Caco-2 (cell line): ENCODE measurements around the gene TOP2B. TPM values are rescaled to one million over a fixed set of nuclear protein-coding genes. Genes with fewer than 3 reads are reported as not detected.

ENCODE experiments used
- BruUV-seq: library from RNA; stranded (reverse); fragments of 400-500 nt; replicated peaks from 2 replicates; lab custom pipeline; 2021; lab: Mats Ljungman, UMichigan
- CTCF ChIA-PET: fragments of 300-600 bp; sonication (Branson Sonifier 250); formaldehyde crosslinking; loops from one replicate; lab custom pipeline; 2022; ENCODE audit warnings: antibody characterized with exemption; lab: Charles Lee
- POLR2A ChIA-PET: fragments of 300-600 bp; sonication (Branson Sonifier 250); formaldehyde crosslinking; loops from one replicate; lab custom pipeline; 2022; ENCODE audit warnings: antibody characterized with exemption; lab: Charles Lee
- DNase-seq, 2 experiments: peaks; one replicate each; pipeline versions ENCODE4 v3.0.0 to v3.0.0-alpha.2; 2020 to 2022
- H3K27me3 ChIP-seq: replicated peaks from 2 replicates; pipeline ENCODE4 v1.6.0; 2011; ENCODE audit warnings: low read length; ENCODE audit not compliant: control insufficient read depth, insufficient read depth
- H3K36me3 ChIP-seq: 2 replicates; pipeline ENCODE4 v1.5.1; 2011; ENCODE audit warnings: low read length; ENCODE audit not compliant: control insufficient read depth, insufficient read depth
- H3K4me1 ChIP-seq: fragments of 250-450 bp; sonication (Bioruptor Pico); 2 replicates; pipeline ENCODE4 v1.5.1; 2020; ENCODE audit warnings: mild to moderate bottlenecking
- H3K4me3 ChIP-seq: 2 replicates; pipeline ENCODE4 v1.5.1; 2011; ENCODE audit warnings: low read depth, mild to moderate bottlenecking, control low read depth, low read length
- H3K9me3 ChIP-seq: fragments of 250-450 bp; sonication (Bioruptor Pico); 2 replicates; pipeline ENCODE4 v1.5.1; 2020; ENCODE audit warnings: mild to moderate bottlenecking, moderate library complexity
- H3K27ac Mint-ChIP-seq: one replicate; pipeline ENCODE4 v1.8.0; 2022; ENCODE audit warnings: mixed read lengths; ENCODE audit not compliant: unreplicated experiment
- H3K27me3 Mint-ChIP-seq: one replicate; pipeline ENCODE4 v1.8.0; 2022; ENCODE audit warnings: mixed read lengths; ENCODE audit not compliant: insufficient read depth, unreplicated experiment
- H3K36me3 Mint-ChIP-seq: one replicate; pipeline ENCODE4 v1.8.0; 2022; ENCODE audit warnings: mild to moderate bottlenecking, mixed read lengths; ENCODE audit not compliant: insufficient read depth, unreplicated experiment
- H3K4me1 Mint-ChIP-seq: one replicate; pipeline ENCODE4 v1.8.0; 2022; ENCODE audit warnings: low read depth, mixed read lengths; ENCODE audit not compliant: unreplicated experiment
- H3K4me3 Mint-ChIP-seq: one replicate; pipeline ENCODE4 v1.8.0; 2022; ENCODE audit warnings: mild to moderate bottlenecking, moderate library complexity, mixed read lengths; ENCODE audit not compliant: unreplicated experiment
- H3K9me3 Mint-ChIP-seq: one replicate; pipeline ENCODE4 v1.8.0; 2022; ENCODE audit warnings: mixed read lengths; ENCODE audit not compliant: unreplicated experiment
- CTCF ChIP-seq, 2 experiments: fragments of 200-600 bp in 1 of 2; IDR thresholded peaks; 1 replicate in 1 of 2; 2 replicates in 1 of 2; pipeline versions ENCODE4 v1.5.1 to v1.8.0; 2011 to 2022; ENCODE audit warnings: antibody characterized with exemption in 1 of 2, control low read depth in 1 of 2, inconsistent platforms in 1 of 2, low read depth in 1 of 2, low read length in 1 of 2, mild to moderate bottlenecking in 1 of 2, moderate library complexity in 1 of 2; ENCODE audit not compliant: insufficient read depth in 1 of 2, severe bottlenecking in 1 of 2, unreplicated experiment in 1 of 2
- intact Hi-C: fragments of 100-400 bp; cut with micrococcal nuclease; formaldehyde crosslinking; loops from one replicate; pipeline ENCODE4 v1.10.0; 2022; ENCODE audit not compliant: unreplicated experiment
- total RNA-seq: library from RNA; stranded (reverse); gene quantifications from 2 replicates; pipeline ENCODE4 v1.2.3, GENCODE V29; 2022

The TOP2B gene
- total RNA-seq, 1 experiment from 2014 or later = 83.1 TPM

GRCh38 chr3:25652921-25653320 lies 11.8 kb downstream of the TOP2B start:
- Histone ChIP-seq H3K27me3 (no peaks in the 10 kb centered on the region), H3K9me3 (no peaks in the 10 kb centered on the region), H3K4me1 (no peaks in the 10 kb centered on the region), H3K4me3 (no peak overlapping the region), H3K36me3 (no peaks in the 10 kb centered on the region)
- H3K4me3 Mint-ChIP-seq = no peak overlapping the region
- H3K27ac Mint-ChIP-seq = no peak overlapping the region
- BruUV-seq = no TSS peak
- no peaks in the 10 kb centered on the region for H3K27me3 Mint-ChIP-seq
- ChIA-PET CTCF (interaction anchor here (0.6 kb wide), 1 partner anchor 1060 kb away, joined by 3 read pairs; no protein-coding TSS in a partner anchor), POLR2A (no interaction called here)
- H3K4me1 Mint-ChIP-seq = peaks cover 8% of the 10 kb centered on the region
- intact Hi-C loops = no loop called here
- no peaks in the 10 kb centered on the region for H3K9me3 Mint-ChIP-seq
- H3K36me3 Mint-ChIP-seq = no peaks in the 10 kb centered on the region
- no peak for TF ChIP-seq CTCF (IDR thresholded peaks at IDR 0.05; ENCODE audit: insufficient read depth in 1 of 2, low read depth in 1 of 2, low read length in 1 of 2, severe bottlenecking in 1 of 2, unreplicated experiment in 1 of 2)
- DNase-seq = no peak

- no peak overlapping the region for H3K4me3 ChIP-seq
- no peaks in the 10 kb centered on the region for H3K27me3 ChIP-seq
- Mint-ChIP-seq H3K4me1 (peaks cover 8% of the 10 kb centered on the region), H3K4me3 (no peak overlapping the region), H3K27me3 (no peaks in the 10 kb centered on the region), H3K27ac (no peak overlapping the region), H3K36me3 (no peaks in the 10 kb centered on the region), H3K9me3 (no peaks in the 10 kb centered on the region)
- no peaks in the 10 kb centered on the region for H3K9me3 ChIP-seq
- POLR2A ChIA-PET = no interaction called here
- CTCF ChIA-PET = interaction anchor here (1.0 to 1.4 kb wide), 4 partner anchors 10 to 313 kb away, joined by 3 to 13 read pairs (median 6); no protein-coding TSS in a partner anchor
- intact Hi-C loops = loop anchor here (1.0 to 5.0 kb wide), 8 partner anchors 15 to 1063 kb away; partner anchors contain the start of gene TOP2B
- no peak for DNase-seq
- no peaks in the 10 kb centered on the region for H3K36me3 ChIP-seq
- no peak for TF ChIP-seq CTCF (IDR thresholded peaks at IDR 0.05; ENCODE audit: insufficient read depth in 1 of 2, low read depth in 1 of 2, low read length in 1 of 2, severe bottlenecking in 1 of 2, unreplicated experiment in 1 of 2)
- H3K4me1 ChIP-seq = no peaks in the 10 kb centered on the region
- no TSS peak for BruUV-seq
Measured at GRCh38 chr3:25648925-25649830, 15.5 kb downstream of the TOP2B start.

GRCh38 chr3:25648107-25648535 lies 16.6 kb downstream of the TOP2B start:
- peak; percentile 79 to 87 for TF ChIP-seq CTCF (IDR thresholded peaks at IDR 0.05; ENCODE audit: insufficient read depth in 1 of 2, low read depth in 1 of 2, low read length in 1 of 2, severe bottlenecking in 1 of 2, unreplicated experiment in 1 of 2)
- BruUV-seq = no TSS peak
- Histone ChIP-seq H3K36me3 (no peaks in the 10 kb centered on the region), H3K4me3 (no peak overlapping the region), H3K27me3 (no peaks in the 10 kb centered on the region), H3K4me1 (no peaks in the 10 kb centered on the region), H3K9me3 (no peaks in the 10 kb centered on the region)
- Mint-ChIP-seq H3K36me3 (no peaks in the 10 kb centered on the region), H3K27me3 (no peaks in the 10 kb centered on the region), H3K4me1 (peaks cover 8% of the 10 kb centered on the region), H3K9me3 (no peaks in the 10 kb centered on the region), H3K4me3 (no peak overlapping the region), H3K27ac (no peak overlapping the region)
- CTCF ChIA-PET = interaction anchor here (1.0 to 1.4 kb wide), 5 partner anchors 9 to 314 kb away, joined by 3 to 13 read pairs (median 7); partner anchors contain the start of gene NGLY1
- intact Hi-C loops = loop anchor here (1.0 to 5.0 kb wide), 8 partner anchors 16 to 1064 kb away; partner anchors contain the start of gene TOP2B
- POLR2A ChIA-PET = no interaction called here
- DNase-seq = peak; percentile 76 to 84
